Activated CD4-positive, alpha-beta T cell treated with anti-CD3 and anti-CD28 coated beads for 36 hours (primary cell): ENCODE results near the gene ASCC1. TPM values are rescaled to one million over a fixed set of nuclear protein-coding genes. Genes with fewer than 3 reads are reported as not detected.
A peak's percentile ranks its signal among the peaks of the same experiment; 100 is the strongest.

ENCODE experiments used
- ATAC-seq: fragments of 200-7000 bp; cut with Tn5 transposase; one replicate; pipeline ENCODE4 v1.10.0; 2021; ENCODE audit warnings: mild to moderate bottlenecking, moderate library complexity
- CTCF ChIA-PET: fragments of 350-600 bp; sonication (Branson Sonifier 250); formaldehyde crosslinking; loops from one replicate; lab custom pipeline; 2021; ENCODE audit warnings: antibody characterized with exemption; lab: Charles Lee
- POLR2A ChIA-PET: fragments of 350-600 bp; sonication (Branson Sonifier 250); formaldehyde crosslinking; loops from one replicate; lab custom pipeline; 2021; ENCODE audit warnings: antibody characterized with exemption, inconsistent platforms; lab: Charles Lee
- DNase-seq: peaks from one replicate; pipeline ENCODE4 v3.0.0-alpha.2; 2020
- H3K27ac Mint-ChIP-seq: one replicate; pipeline ENCODE4 v1.8.0; 2021; ENCODE audit warnings: mixed read lengths
- H3K27me3 Mint-ChIP-seq: one replicate; pipeline ENCODE4 v1.8.0; 2021; ENCODE audit warnings: mixed read lengths
- H3K36me3 Mint-ChIP-seq: one replicate; pipeline ENCODE4 v1.8.0; 2021; ENCODE audit warnings: low read depth, mixed read lengths
- H3K4me1 Mint-ChIP-seq: one replicate; pipeline ENCODE4 v1.8.0; 2021; ENCODE audit warnings: mixed read lengths
- H3K4me3 Mint-ChIP-seq: one replicate; pipeline ENCODE4 v1.8.0; 2021; ENCODE audit warnings: mild to moderate bottlenecking, moderate library complexity, mixed read lengths
- H3K9me3 Mint-ChIP-seq: one replicate; pipeline ENCODE4 v1.8.0; 2021; ENCODE audit warnings: low read depth, mixed read lengths
- intact Hi-C, 2 experiments: fragments of 100-400 bp; cut with DNase I in 1 of 2; cut with micrococcal nuclease in 1 of 2; formaldehyde crosslinking; loops; one replicate each; pipeline versions ENCODE4 v1.14.2 to v1.15.1; 2022 to 2024; cut with DNase I, micrococcal nuclease
- total RNA-seq, 2 experiments: library from RNA; stranded (reverse); gene quantifications; one replicate each; pipeline ENCODE4 v1.2.3, GENCODE V29; 2021

Gene ASCC1
- total RNA-seq, 2 experiments from 2014 or later = 67.8 to 68.9 TPM

DNA sequence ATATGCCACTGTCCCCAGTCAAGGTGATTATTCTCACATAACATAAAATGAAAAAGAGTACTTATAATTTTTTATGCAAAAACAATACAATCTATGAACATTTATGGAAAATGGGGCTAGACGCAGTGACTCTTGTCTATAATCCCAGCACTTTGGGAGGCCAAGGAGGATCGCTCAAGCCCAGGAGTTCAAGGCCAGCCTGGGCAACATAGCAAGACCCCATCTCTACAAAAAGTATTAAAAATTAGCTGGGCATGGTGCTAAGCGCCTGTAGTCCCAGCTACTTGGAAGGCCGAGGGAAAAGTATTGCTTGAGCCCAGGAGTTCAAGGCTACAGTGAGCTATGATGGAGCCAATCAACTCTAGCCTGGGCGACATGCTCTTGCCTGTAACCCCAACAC lies 14.8 kb downstream of the ASCC1 start:
- H3K27me3 Mint-ChIP-seq = no peaks in the 10 kb centered on the region
- peaks cover 25% of the 10 kb centered on the region for H3K36me3 Mint-ChIP-seq
- H3K4me1 Mint-ChIP-seq = no peaks in the 10 kb centered on the region
- H3K4me3 Mint-ChIP-seq = no peak overlapping the region
- intact Hi-C loops = loop anchor here in 1 of 2 experiments (5.0 kb wide), 1 partner anchor 34 kb away; no protein-coding TSS in a partner anchor
- ChIA-PET CTCF (interaction anchor here (1.1 to 1.2 kb wide), 2 partner anchors 36 to 113 kb away, joined by 3 to 4 read pairs; partner anchors contain the start of gene SPOCK2), POLR2A (no interaction called here)
- DNase-seq = no peak
- H3K27ac Mint-ChIP-seq = no peak overlapping the region
- H3K9me3 Mint-ChIP-seq = no peaks in the 10 kb centered on the region
- ATAC-seq = no peak

DNA sequence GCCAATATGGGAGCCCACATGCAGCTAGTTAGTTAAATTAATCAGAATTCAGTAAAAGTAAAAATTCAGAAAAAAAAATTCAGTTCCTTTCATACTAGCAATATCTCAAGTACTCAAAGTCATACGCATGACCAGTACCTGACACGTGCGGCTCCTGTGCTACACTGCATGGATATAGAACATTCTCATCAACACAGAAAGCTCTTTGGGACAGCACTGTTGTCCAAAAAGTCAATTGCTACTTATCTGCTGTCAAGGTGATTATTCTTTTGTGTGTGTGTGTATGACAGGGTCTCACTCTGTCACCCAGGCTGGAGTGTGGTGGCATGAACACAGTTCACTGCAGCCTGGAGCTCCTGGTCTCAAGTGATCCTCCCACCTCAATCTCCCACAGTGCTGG lies 15.2 kb downstream of the ASCC1 start:
- no peaks in the 10 kb centered on the region for H3K27me3 Mint-ChIP-seq

GRCh38 chr10:72194949-72195348 lies 21.1 kb downstream of the ASCC1 start:
- CTCF ChIA-PET = interaction anchor here (0.7 to 2.1 kb wide), 2 partner anchors 20 to 323 kb away, joined by 3 to 4 read pairs; no protein-coding TSS in a partner anchor
- ATAC-seq = no peak
- Mint-ChIP-seq H3K27me3 (no peaks in the 10 kb centered on the region), H3K36me3 (peaks cover 32% of the 10 kb centered on the region), H3K27ac (no peak overlapping the region), H3K9me3 (no peaks in the 10 kb centered on the region), H3K4me3 (no peak overlapping the region), H3K4me1 (no peaks in the 10 kb centered on the region)
- POLR2A ChIA-PET = no interaction called here
- no peak for DNase-seq
- intact Hi-C loops = no loop called here

More for the DNA sequence above, 15.2 kb downstream of the ASCC1 start:
- no peak for ATAC-seq
- ChIA-PET CTCF (interaction anchor here (1.1 to 1.2 kb wide), 2 partner anchors 37 to 112 kb away, joined by 3 to 4 read pairs; partner anchors contain the start of gene SPOCK2), POLR2A (no interaction called here)
- H3K9me3 Mint-ChIP-seq = no peaks in the 10 kb centered on the region
- H3K4me3 Mint-ChIP-seq = no peak overlapping the region
- intact Hi-C loops = loop anchor here in 1 of 2 experiments (5.0 kb wide), 1 partner anchor 34 kb away; no protein-coding TSS in a partner anchor
- no peaks in the 10 kb centered on the region for H3K4me1 Mint-ChIP-seq
- H3K27ac Mint-ChIP-seq = no peak overlapping the region
- no peak for DNase-seq
- peaks cover 26% of the 10 kb centered on the region for H3K36me3 Mint-ChIP-seq

DNA sequence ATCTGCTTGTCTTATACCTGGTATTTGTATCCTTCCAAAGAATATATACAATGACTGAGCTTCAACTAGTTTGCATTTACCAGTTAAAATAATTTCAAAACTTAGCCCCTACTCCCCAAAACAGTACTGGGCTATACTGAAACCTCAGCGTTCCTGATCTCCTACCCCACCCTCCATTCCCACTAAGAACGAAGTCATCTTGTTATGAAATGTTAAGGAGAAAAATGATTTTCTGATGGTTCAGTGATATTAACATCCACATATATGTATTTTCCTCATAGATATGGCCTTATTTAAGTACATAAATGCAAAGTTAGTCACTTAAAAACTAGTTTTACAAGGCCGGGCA lies 29.1 kb downstream of the ASCC1 start:
- H3K4me3 Mint-ChIP-seq = no peak overlapping the region
- no peak overlapping the region for H3K27ac Mint-ChIP-seq
- H3K4me1 Mint-ChIP-seq = peaks cover 7% of the 10 kb centered on the region
- H3K36me3 Mint-ChIP-seq = peaks cover 32% of the 10 kb centered on the region
- ChIA-PET POLR2A (no interaction called here), CTCF (no interaction called here)
- intact Hi-C loops = no loop called here
- DNase-seq (no peak), ATAC-seq (no peak)
- H3K9me3 Mint-ChIP-seq = peaks cover 6% of the 10 kb centered on the region
- no peaks in the 10 kb centered on the region for H3K27me3 Mint-ChIP-seq

- Mint-ChIP-seq H3K4me3 (no peak overlapping the region), H3K9me3 (peaks cover 6% of the 10 kb centered on the region), H3K27ac (no peak overlapping the region), H3K27me3 (no peaks in the 10 kb centered on the region), H3K36me3 (peaks cover 35% of the 10 kb centered on the region), H3K4me1 (peaks cover 7% of the 10 kb centered on the region)
- POLR2A ChIA-PET = no interaction called here
- CTCF ChIA-PET = interaction anchor here (1.2 kb wide), 1 partner anchor 70 kb away, joined by 3 read pairs; no protein-coding TSS in a partner anchor
- DNase-seq (no peak), ATAC-seq (no peak)
- intact Hi-C loops = no loop called here
Observed at GRCh38 chr10:72186258-72186981, 29.7 kb downstream of the ASCC1 start.

GRCh38 chr10:72184156-72184555 lies 31.9 kb downstream of the ASCC1 start:
- CTCF ChIA-PET = interaction anchor here (0.6 to 1.4 kb wide), 5 partner anchors 10 to 297 kb away, joined by 3 to 4 read pairs (median 3); no protein-coding TSS in a partner anchor
- Mint-ChIP-seq H3K27me3 (no peaks in the 10 kb centered on the region), H3K9me3 (peaks cover 6% of the 10 kb centered on the region), H3K4me3 (no peak overlapping the region), H3K4me1 (peaks cover 7% of the 10 kb centered on the region), H3K36me3 (peaks cover 38% of the 10 kb centered on the region), H3K27ac (no peak overlapping the region)
- DNase-seq (no peak), ATAC-seq (no peak)
- POLR2A ChIA-PET = no interaction called here
- intact Hi-C loops = no loop called here

- H3K9me3 Mint-ChIP-seq = no peaks in the 10 kb centered on the region
- H3K27ac Mint-ChIP-seq = no peak overlapping the region
- H3K27me3 Mint-ChIP-seq = no peaks in the 10 kb centered on the region
- DNase-seq (no peak), ATAC-seq (no peak)
- intact Hi-C loops = no loop called here
- ChIA-PET POLR2A (no interaction called here), CTCF (interaction anchor here (0.8 to 2.0 kb wide), 5 partner anchors 10 to 1856 kb away, joined by 3 to 7 read pairs (median 5); no protein-coding TSS in a partner anchor)
- H3K36me3 Mint-ChIP-seq = peaks cover 27% of the 10 kb centered on the region
- H3K4me1 Mint-ChIP-seq = peaks cover 10% of the 10 kb centered on the region
- no peak overlapping the region for H3K4me3 Mint-ChIP-seq
Observed at GRCh38 chr10:72177454-72177853, 38.6 kb downstream of the ASCC1 start.

GRCh38 chr10:72176701-72177100 lies 39.4 kb downstream of the ASCC1 start:
- ATAC-seq = no peak
- no peak for DNase-seq
- H3K27ac Mint-ChIP-seq = no peak overlapping the region
- intact Hi-C loops = no loop called here
- peaks cover 11% of the 10 kb centered on the region for H3K4me1 Mint-ChIP-seq
- ChIA-PET CTCF (interaction anchor here (0.8 to 1.4 kb wide), 2 partner anchors 11 to 1857 kb away, joined by 3 to 6 read pairs; no protein-coding TSS in a partner anchor), POLR2A (no interaction called here)
- no peaks in the 10 kb centered on the region for H3K27me3 Mint-ChIP-seq
- H3K36me3 Mint-ChIP-seq = peaks cover 21% of the 10 kb centered on the region
- no peaks in the 10 kb centered on the region for H3K9me3 Mint-ChIP-seq
- H3K4me3 Mint-ChIP-seq = no peak overlapping the region

DNA sequence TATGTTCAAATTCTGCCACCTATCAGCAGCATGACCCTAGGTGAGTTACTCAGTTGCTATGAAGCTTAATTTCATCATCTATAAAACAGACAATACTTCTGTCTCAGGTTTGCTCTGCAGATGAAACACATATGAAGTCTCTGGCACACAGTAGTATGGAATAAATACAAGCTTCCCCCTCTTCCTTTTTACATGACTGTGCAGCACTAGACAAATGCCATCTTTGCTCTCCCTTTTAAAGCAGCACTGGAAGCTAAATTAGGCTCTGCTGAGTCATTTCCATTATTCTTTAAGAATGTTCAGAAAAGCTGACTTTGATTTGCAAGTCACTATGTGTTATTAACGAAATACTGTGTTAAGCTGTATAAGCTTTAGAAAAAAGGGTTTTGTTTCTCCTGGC lies 40.9 kb downstream of the ASCC1 start:
- Mint-ChIP-seq H3K27ac (no peak overlapping the region), H3K4me3 (no peak overlapping the region), H3K9me3 (no peaks in the 10 kb centered on the region), H3K4me1 (peaks cover 17% of the 10 kb centered on the region), H3K27me3 (no peaks in the 10 kb centered on the region), H3K36me3 (peaks cover 21% of the 10 kb centered on the region)
- intact Hi-C loops = no loop called here
- no peak for DNase-seq
- no peak for ATAC-seq
- ChIA-PET CTCF (interaction anchor here (0.9 to 1.5 kb wide), 7 partner anchors 9 to 162 kb away, joined by 3 to 6 read pairs (median 5); partner anchors contain the start of genes ANAPC16 and ASCC1), POLR2A (interaction anchor here (0.6 kb wide), 1 partner anchor 226 kb away, joined by 3 read pairs; no protein-coding TSS in a partner anchor)

DNA sequence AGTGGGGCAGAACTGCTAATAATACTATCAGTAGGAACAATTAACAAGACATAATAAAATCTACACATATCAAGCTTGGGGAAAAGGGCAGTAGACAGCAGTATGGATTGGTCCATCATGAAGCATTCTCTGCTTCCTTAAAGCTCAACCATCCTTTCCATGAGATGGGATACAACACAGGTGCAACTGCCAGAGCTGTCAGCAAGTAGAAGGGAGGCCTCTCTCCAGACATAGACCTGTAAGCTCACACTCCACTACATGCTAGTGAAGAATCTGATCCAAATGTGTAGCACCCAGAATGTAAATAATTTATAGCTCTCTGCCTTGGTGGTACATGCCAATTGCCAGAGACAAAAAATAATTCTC lies 41.8 kb downstream of the ASCC1 start:
- H3K4me3 Mint-ChIP-seq = no peak overlapping the region
- CTCF ChIA-PET = interaction anchor here (0.9 to 1.5 kb wide), 6 partner anchors 9 to 163 kb away, joined by 3 to 5 read pairs (median 4); no protein-coding TSS in a partner anchor
- no peak for ATAC-seq
- H3K27ac Mint-ChIP-seq = no peak overlapping the region
- peaks cover 17% of the 10 kb centered on the region for H3K4me1 Mint-ChIP-seq
- no peak for DNase-seq
- intact Hi-C loops = no loop called here
- no peaks in the 10 kb centered on the region for H3K27me3 Mint-ChIP-seq
- POLR2A ChIA-PET = interaction anchor here (0.5 kb wide), 1 partner anchor 200 kb away, joined by 3 read pairs; no protein-coding TSS in a partner anchor
- peaks cover 19% of the 10 kb centered on the region for H3K36me3 Mint-ChIP-seq
- no peaks in the 10 kb centered on the region for H3K9me3 Mint-ChIP-seq

DNA sequence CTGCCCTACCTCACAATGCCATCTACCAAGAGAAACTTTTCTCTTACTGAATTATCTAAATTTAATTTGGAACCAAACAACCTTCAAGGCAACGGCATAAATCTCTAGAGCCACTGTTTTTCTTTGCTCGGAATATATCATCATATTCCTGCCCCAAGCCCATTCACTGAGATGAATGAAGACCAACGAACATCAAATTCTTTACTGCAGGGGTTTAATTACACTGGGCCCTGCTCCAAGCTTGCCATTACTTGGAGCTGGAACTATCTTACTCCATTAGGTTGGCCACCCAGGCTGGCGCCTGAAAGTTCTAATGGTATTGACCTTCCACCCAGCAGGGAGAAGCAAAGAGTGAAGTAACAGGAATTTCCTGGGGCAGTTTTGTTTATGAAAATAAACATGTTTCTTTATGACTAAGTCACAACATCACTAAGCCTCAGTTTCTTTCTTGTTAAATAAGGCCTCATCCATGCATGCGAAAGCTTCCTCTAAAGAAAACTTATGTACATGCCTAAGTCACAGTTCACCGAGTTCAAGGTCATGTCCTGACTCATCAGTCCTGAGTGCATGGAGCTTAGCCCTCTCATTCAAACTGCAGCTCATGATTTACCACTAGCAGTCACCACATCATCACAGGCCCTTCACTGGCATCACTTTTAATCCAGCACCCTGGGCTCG lies 42.3 kb downstream of the ASCC1 start:
- CTCF ChIA-PET = interaction anchor here (0.6 to 1.5 kb wide), 6 partner anchors 8 to 163 kb away, joined by 3 to 5 read pairs (median 4); no protein-coding TSS in a partner anchor
- Mint-ChIP-seq H3K27me3 (no peaks in the 10 kb centered on the region), H3K36me3 (peaks cover 15% of the 10 kb centered on the region), H3K4me1 (peaks cover 17% of the 10 kb centered on the region), H3K27ac (no peak overlapping the region), H3K9me3 (no peaks in the 10 kb centered on the region), H3K4me3 (no peak overlapping the region)
- POLR2A ChIA-PET = interaction anchor here (0.5 kb wide), 1 partner anchor 172 kb away, joined by 3 read pairs; no protein-coding TSS in a partner anchor
- ATAC-seq (peak; percentile 76), DNase-seq (peak; percentile 22)
- intact Hi-C loops = no loop called here
